Measurements from ENCODE around the gene CKAP4. TPM values are rescaled to one million over a fixed set of nuclear protein-coding genes. Genes with fewer than 3 reads are reported as not detected.

Gene CKAP4
- total and polyA plus RNA-seq, 2 of the 13 experiments (the other 11 are each of a cell fraction or from before 2014, with no cell fraction given) = 39.2 to 70.2 TPM

GRCh38 chr12:106274575-106275121, 26.8 kb upstream of the CKAP4 start (continued):
- TF ChIP-seq CENPBD1 (CRISPR knock-in tag; IDR thresholded peaks at IDR 0.05; ENCODE audit: borderline replicate concordance, low read depth) = no peak
- no peak for TF ChIP-seq BCL3 (CRISPR knock-in tag; IDR thresholded peaks at IDR 0.05)
- no peak for TF ChIP-seq FOSL1 (CRISPR knock-in tag; IDR thresholded peaks at IDR 0.05; ENCODE audit: borderline replicate concordance)
- TF ChIP-seq ZNF382 (CRISPR knock-in tag; IDR thresholded peaks at IDR 0.05; ENCODE audit: borderline replicate concordance) = no peak
- TF ChIP-seq GLI4 (CRISPR knock-in tag; IDR thresholded peaks at IDR 0.05; ENCODE audit: borderline replicate concordance) = no peak
- peak; percentile 77; the same call in 1 of the 2 replicates for TF ChIP-seq YEATS4 (CRISPR knock-in tag; IDR thresholded peaks at IDR 0.05; ENCODE audit: borderline replicate concordance)
- TF ChIP-seq ZNF30 (CRISPR knock-in tag; IDR thresholded peaks at IDR 0.05) = no peak
- no peak for TF ChIP-seq ZNF235 (CRISPR knock-in tag; IDR thresholded peaks at IDR 0.05; ENCODE audit: borderline replicate concordance)
- peak; percentile 57; the same call in 1 of the 2 replicates for TF ChIP-seq ETV5 (CRISPR knock-in tag; IDR thresholded peaks at IDR 0.05; ENCODE audit: borderline replicate concordance)
- TF ChIP-seq KLF9 (CRISPR knock-in tag; IDR thresholded peaks at IDR 0.05; ENCODE audit: low read depth) = no peak
- TF ChIP-seq ATF6 (CRISPR knock-in tag; conservative IDR thresholded peaks at IDR 0.05) = no peak
- TF ChIP-seq PITX1 (CRISPR knock-in tag; IDR thresholded peaks at IDR 0.05) = no peak
- TF ChIP-seq ZNF282 (IDR thresholded peaks at IDR 0.05; ENCODE audit: partially characterized antibody) = no peak
- peak; percentile 58 for TF ChIP-seq ASH2L (IDR thresholded peaks at IDR 0.05; ENCODE audit: insufficient read length, low read depth, low read length)
- no peak for TF ChIP-seq ZNF256 (CRISPR knock-in tag; conservative IDR thresholded peaks at IDR 0.05)
- TF ChIP-seq, protein P1, sequence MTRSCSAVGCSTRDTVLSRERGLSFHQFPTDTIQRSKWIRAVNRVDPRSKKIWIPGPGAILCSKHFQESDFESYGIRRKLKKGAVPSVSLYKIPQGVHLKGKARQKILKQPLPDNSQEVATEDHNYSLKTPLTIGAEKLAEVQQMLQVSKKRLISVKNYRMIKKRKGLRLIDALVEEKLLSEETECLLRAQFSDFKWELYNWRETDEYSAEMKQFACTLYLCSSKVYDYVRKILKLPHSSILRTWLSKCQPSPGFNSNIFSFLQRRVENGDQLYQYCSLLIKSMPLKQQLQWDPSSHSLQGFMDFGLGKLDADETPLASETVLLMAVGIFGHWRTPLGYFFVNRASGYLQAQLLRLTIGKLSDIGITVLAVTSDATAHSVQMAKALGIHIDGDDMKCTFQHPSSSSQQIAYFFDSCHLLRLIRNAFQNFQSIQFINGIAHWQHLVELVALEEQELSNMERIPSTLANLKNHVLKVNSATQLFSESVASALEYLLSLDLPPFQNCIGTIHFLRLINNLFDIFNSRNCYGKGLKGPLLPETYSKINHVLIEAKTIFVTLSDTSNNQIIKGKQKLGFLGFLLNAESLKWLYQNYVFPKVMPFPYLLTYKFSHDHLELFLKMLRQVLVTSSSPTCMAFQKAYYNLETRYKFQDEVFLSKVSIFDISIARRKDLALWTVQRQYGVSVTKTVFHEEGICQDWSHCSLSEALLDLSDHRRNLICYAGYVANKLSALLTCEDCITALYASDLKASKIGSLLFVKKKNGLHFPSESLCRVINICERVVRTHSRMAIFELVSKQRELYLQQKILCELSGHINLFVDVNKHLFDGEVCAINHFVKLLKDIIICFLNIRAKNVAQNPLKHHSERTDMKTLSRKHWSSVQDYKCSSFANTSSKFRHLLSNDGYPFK (CRISPR knock-in tag; IDR thresholded peaks at IDR 0.05; ENCODE audit: borderline replicate concordance) = no peak
- TF ChIP-seq REL (CRISPR knock-in tag; conservative IDR thresholded peaks at IDR 0.05) = no peak
- TF ChIP-seq ZNF597 (CRISPR knock-in tag; IDR thresholded peaks at IDR 0.05) = no peak
- peak; percentile 62 for TF ChIP-seq SAP130 (CRISPR knock-in tag; IDR thresholded peaks at IDR 0.05; ENCODE audit: low read depth)
- TF ChIP-seq TFDP1 (CRISPR knock-in tag; IDR thresholded peaks at IDR 0.05; ENCODE audit: borderline replicate concordance) = no peak

Data from HepG2 (cell line).